Measurements from ENCODE around the gene FDX2.

Gene FDX2

GRCh38 chr19:10332965-10333757 is 17.3 kb upstream of the FDX2 start, which contains the start of gene RAVER1:
Gene RAVER1 (minus strand): TSS chr19:10333529. CDS start chr19:10333507, 22 bp downstream.
- peak; percentile 93 to 95 (median 94) for DNase-seq (ENCODE audit: low read depth in 2 of 3, low spot score in 2 of 3)

GRCh38 chr19:10332158-10332964 is 16.5 kb upstream of the FDX2 start:
- no peak for DNase-seq (ENCODE audit: low read depth in 2 of 3, low spot score in 2 of 3)

- DNase-seq (ENCODE audit: low read depth in 2 of 3, low spot score in 2 of 3): no peak
These were observed 13.7 kb upstream of the FDX2 start for GRCh38 chr19:10329555-10329954.

GRCh38 chr19:10328558-10329429 is 13.0 kb upstream of the FDX2 start:
- DNase-seq (ENCODE audit: low read depth in 2 of 3, low spot score in 2 of 3): no peak

- no peak for DNase-seq (ENCODE audit: low read depth in 2 of 3, low spot score in 2 of 3)
These were observed 12.0 kb upstream of the FDX2 start for GRCh38 chr19:10327793-10328192.

DNA sequence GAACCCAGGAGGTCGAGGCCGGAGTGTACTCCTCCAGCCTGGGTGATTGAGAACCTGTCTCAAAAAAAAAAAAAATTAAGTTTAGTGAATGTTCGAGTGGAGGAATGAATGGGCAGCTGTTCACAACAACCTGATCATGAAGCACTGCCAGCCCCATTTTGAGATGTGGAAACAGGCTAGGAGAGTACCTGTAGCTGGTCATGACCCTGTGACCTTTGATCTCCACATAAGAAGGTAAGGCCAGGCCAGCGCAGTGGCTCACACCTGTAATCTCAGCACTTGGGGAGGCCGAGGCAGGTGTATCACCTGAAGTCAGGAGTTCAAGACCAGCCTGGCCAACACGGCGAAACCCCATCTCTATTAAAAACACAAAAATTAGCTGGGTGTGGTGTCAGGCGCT is 9.9 kb upstream of the FDX2 start:
- no peak for DNase-seq (ENCODE audit: low read depth in 2 of 3, low spot score in 2 of 3)

GRCh38 chr19:10321874-10322835 is 6.3 kb upstream of the FDX2 start:
- DNase-seq (ENCODE audit: low read depth in 2 of 3, low spot score in 2 of 3): no peak

DNA sequence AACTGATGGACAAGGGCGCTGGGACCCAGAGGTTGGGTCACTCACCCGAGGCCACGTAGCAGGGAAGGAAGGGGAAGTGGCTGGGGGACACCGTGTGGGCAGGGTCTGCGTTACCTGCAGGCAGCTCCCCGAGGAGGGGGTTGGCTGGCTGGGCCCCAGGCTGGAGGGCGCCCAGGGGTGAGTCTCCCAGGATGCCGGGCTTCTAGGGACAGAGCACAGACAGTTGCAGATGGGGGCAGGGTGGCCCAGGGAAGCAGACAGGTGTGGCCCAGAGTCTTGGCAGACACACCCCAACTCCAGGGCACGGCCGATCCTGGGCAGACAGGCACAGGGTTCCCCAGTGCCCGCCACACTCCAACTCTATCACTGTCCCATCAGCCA is 5.6 kb upstream of the FDX2 start:
- DNase-seq (ENCODE audit: low read depth in 2 of 3, low spot score in 2 of 3): no peak

DNA sequence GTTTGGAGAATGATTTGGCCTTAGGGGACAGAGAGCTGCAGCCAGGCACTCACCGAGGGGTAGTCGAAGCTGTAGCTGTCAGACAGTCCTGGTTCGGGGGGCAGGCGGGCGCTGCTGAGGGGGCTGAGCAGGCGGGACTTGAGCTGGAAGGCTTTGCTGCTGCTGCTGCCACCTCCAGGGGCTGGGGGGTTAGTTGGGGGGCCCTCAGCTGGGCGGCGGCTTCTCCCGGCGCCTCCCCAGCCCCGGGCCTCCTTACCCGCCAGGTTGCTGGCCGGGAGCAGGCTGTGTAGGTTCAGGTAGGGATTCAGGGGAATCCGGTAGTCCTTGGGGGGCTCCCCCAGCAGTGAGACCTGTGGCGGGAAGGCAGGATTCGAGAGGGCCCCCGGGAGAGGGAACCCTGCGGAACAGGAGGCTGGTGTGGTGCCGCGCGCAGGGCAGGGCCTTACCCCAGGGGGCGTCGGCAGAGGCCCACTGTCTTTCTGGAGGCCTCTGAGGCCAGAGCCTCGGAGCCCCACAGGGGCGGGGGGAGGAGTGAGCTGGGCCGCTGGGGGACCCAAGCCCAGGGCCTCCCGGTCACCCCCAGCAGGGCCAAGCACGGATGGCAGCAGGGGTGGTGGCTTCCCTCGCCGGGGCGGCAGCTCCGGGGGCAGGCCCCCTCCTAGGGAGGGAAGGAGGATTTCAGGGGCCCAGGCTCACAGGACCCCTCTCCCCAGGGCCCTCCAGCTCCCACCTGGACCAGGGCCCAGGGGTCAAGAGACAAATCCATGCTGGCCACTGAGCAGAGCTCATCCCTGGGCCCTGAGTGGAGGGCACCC is 5.0 kb upstream of the FDX2 start:
- no peak for DNase-seq (ENCODE audit: low read depth in 2 of 3, low spot score in 2 of 3)

DNA sequence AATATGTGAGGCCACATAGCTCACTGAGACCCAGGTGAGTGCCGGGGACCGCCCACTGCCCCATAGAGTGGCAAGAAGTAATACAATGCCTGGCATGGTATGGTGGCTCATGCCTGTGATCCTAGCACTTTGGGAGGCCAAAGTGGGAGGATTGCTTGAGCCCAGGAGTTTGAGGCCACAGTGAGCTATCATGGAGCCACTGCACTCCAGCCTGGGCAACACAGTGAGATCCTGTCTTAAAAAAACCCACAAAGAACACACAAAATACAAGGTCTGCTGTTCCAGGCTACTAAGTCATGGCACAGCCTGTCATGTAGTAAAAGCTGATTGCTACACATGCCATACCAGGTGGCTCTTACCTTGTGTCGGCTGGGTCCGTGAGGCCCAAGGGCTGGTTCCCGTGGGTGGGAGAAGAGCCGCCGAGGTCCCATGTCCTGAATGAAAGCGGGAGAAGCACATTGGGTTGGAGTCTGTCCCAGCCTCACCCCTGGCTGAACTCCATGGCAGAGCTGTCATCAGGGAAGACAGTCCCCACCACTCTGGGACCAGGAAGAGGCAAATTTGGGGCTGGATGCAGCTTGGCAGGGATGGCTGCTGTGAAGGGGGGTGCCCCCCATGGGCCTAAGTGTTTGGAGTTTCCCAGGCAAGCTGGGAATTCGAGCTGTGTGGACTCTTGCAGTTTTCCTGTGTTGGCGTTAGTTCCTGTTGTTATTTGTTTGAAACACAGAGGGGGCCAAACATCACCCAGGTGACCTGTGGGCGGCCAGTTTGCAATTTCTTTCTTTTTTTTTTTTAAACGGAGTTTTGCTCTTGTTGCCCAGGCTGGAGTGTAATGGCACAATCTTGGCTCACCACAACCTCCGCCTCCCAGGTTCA is 3.2 kb upstream of the FDX2 start:
- no peak for DNase-seq (ENCODE audit: low read depth in 2 of 3, low spot score in 2 of 3)

GRCh38 chr19:10317857-10318462 is 2.1 kb upstream of the FDX2 start:
- no peak for DNase-seq (ENCODE audit: low read depth in 2 of 3, low spot score in 2 of 3)

DNA sequence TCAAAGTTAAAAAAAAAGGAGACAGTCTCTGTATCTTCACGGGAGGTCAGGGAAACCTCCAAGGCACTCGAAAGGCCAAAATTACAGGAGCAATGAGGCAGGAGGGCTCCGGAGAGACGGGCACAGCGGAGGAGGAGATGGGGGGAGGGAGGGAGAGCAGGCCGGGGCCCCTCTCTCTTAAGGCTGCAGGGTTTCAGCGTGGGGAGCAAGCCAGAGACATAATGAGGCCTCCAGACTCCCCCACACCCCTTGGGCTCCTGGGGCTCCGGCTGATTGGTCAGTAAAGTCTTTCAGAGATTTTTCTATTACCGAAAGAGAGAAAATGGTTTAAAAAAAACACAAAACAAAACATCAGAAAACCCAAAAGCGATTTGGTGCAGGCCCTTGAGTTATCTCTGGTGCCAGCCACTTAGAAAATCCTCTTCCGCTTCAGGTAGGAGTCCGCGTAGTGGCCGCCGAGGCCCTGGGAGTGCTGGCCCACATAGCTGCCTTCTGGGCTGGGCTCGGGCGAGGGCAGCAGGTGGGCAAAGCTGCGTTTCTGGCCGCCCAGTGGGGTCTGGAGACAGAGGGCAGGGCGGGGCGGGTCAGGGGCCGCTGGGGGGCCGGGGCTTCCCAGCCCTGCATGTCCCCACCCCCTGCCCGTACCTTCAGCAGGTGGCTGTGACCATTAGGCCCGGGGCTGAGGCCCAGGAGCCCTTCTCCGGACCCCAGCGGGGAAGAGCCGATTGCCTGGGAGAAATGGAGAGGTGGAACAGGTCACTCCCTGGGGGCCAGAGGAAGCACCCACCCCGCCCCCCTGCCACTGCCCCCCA is 1.4 kb upstream of the FDX2 start:
- no peak for DNase-seq (ENCODE audit: low read depth in 2 of 3, low spot score in 2 of 3)

DNA sequence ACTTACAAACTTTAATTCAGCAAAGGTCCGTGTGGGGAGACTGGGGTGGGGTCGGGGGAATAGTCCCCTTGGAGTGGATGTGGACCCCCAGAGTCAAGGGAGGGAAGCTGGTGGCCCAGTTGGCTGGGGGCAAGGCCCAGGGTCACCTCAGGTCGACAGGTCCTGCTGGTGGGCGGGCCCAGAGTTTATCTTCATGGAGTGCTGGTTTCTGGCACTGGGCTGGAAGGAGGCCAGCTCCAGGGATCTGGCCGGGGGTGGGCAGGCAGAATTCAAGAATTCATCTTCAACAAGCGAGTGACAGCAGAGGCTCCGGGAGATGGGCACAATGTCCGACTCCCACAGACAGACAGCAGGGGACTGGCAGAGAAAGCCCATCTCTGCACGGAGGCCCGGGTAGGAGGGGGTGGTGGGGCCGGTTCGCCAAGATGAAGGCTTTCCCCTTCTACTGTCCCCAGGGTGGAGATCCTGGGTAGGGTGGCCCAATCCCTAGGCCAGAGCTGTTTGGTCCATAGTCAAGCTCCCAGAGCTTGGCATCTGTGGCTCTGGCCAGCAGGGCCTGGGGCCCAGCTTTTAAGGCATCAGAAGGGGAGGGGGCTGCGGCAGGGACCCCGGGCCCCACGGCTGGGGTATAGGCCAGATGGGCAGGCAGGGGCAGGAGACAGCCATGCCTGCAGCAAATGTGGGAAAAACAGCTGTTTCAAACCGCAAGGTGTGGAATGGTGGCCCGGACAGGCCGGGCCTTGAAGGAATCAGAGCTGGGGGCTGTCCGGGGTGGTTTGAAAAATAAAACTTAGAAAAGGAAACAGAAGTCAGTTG is 622 bp upstream of the FDX2 start:
- DNase-seq (ENCODE audit: low read depth in 2 of 3, low spot score in 2 of 3): no peak

- DNase-seq (ENCODE audit: low read depth in 2 of 3, low spot score in 2 of 3): no peak
These were observed 6.4 kb downstream of the FDX2 start, which contains the start of gene ZGLP1 for GRCh38 chr19:10309423-10309822. Gene ZGLP1 (minus strand): TSS chr19:10309815.

DNA sequence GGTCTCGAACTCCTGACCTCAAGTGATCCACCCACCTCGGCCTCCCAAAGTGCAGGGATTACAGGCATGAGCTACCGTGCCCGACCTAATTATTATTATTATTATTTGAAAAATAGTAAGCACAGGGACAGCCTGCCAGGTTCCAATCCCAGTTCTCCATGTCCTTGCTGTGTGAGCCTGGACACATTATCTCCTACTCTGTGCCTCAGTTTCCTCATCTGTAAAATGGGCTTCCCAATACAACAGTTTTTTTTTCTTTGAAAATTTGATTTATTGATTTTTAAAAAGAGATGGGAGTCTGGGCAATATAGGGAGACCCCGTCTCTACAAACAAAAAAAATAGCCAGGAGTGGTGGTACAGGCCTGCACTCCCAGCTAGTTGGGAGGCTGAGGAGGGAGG is 9.5 kb downstream of the FDX2 start:
- no peak for DNase-seq (ENCODE audit: low read depth in 2 of 3, low spot score in 2 of 3)

- no peak for DNase-seq (ENCODE audit: low read depth in 2 of 3, low spot score in 2 of 3)
These were observed 10.5 kb downstream of the FDX2 start for GRCh38 chr19:10305139-10305806.
